Endometrial microvascular endothelial cells (primary cell): ENCODE results near the gene HSPA9. TPM values are rescaled to one million over a fixed set of nuclear protein-coding genes. Genes with fewer than 3 reads are reported as not detected.

Experiments used
- in situ Hi-C: cut with HindIII; loops from 2 replicates; pipeline ENCODE4 v1.10.0; 2017; ENCODE audit warnings: low sequenced_read_pairs, low pct_unique_long_range_greater_than_20kb; ENCODE audit errors: inconsistent ontology term
- total RNA-seq: library from RNA; depleted of rRNA; stranded (reverse); fragments of >200 nt; gene quantifications from one replicate; pipeline ENCODE4 v1.2.3, GENCODE V29; 2015; ENCODE audit errors: inconsistent ontology term

The HSPA9 gene
- total RNA-seq, 1 donor from 2014 or later: 452 TPM

GRCh38 chr5:138542180-138542955 is 32.8 kb downstream of the HSPA9 start:
- in situ Hi-C loops: no loop called here

DNA sequence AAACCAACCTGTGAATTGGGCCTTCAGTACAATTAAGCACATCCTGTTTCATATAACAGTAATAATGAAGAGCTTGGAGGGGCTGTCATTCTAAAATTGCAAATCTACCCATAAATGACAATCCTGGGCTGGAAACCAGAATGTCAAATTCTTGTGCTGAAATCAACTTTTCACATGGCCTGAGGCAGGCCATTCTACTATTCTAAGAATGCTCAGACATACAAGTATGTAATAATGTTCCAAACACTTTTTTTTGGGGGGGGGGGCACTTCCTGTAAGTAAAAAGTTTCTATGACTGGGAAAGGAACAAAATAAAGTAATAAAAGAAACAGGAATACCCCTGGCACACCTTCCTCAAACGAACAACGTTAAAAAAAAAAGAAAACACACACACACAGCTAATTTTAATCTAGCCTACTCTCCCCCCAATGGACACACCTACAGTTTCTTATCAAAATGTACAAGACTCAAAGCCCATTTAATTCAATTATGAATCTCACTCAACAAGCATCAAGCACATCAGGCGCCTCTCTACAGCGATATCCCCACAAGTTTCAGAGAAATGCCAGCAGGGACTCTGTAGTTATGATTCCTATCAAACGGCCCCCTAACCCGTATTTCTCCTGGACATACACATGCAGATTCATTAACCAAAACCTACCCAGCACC is 33.6 kb downstream of the HSPA9 start:
- in situ Hi-C loops: no loop called here

- in situ Hi-C loops: no loop called here
These were observed 35.4 kb downstream of the HSPA9 start for GRCh38 chr5:138539791-138540190.

- in situ Hi-C loops: no loop called here
These were observed 36.1 kb downstream of the HSPA9 start for GRCh38 chr5:138538943-138539627.

DNA sequence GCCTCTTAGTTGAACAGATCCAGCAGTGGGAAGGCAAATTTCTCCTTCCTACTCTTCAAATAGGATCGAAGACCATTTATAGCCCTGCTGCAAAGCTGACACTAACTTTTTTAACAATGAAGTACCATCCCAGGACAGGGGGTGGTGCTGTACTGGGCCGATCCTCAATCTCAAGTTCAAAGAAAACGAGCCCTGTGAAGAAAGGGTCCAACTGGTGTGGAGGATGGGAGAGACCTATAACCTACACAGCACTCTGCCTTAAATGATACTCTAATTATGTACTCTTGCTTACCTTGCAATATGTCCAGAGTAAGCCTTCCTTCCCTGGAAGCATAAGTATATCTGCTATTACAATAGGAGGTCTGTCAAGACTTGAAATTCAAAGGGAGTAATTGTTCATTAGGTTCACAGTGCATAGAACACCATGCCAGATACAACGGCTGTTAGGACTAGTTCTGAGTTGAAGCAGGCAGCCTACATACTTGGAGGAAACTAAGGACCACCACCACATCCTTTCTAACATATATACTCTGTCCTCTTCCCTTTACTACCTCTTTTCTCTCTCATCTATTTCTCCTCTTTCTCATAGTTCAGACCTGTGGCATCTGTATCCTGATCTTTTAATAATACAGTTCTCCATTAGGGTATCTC is 38.4 kb downstream of the HSPA9 start:
- in situ Hi-C loops: no loop called here

DNA sequence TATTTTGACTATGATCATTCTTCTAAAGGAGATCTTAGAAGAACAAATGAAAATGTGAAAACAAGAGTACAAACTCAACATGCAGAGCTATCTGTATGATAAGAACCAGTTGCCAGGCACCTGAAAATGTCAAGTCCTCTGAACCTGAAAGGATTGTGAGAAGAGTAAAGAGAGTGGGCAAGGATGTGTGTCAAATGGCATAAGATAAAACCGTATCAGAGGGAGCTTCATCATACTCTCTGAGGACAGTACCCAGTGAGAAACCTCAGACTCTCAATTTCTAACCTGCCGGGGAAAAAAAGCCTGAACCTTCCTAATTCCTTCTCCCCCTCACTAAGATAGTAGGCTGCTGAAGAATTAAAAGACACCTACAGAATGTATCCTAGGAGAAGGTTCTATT is 39.0 kb downstream of the HSPA9 start:
- in situ Hi-C loops: no loop called here

DNA sequence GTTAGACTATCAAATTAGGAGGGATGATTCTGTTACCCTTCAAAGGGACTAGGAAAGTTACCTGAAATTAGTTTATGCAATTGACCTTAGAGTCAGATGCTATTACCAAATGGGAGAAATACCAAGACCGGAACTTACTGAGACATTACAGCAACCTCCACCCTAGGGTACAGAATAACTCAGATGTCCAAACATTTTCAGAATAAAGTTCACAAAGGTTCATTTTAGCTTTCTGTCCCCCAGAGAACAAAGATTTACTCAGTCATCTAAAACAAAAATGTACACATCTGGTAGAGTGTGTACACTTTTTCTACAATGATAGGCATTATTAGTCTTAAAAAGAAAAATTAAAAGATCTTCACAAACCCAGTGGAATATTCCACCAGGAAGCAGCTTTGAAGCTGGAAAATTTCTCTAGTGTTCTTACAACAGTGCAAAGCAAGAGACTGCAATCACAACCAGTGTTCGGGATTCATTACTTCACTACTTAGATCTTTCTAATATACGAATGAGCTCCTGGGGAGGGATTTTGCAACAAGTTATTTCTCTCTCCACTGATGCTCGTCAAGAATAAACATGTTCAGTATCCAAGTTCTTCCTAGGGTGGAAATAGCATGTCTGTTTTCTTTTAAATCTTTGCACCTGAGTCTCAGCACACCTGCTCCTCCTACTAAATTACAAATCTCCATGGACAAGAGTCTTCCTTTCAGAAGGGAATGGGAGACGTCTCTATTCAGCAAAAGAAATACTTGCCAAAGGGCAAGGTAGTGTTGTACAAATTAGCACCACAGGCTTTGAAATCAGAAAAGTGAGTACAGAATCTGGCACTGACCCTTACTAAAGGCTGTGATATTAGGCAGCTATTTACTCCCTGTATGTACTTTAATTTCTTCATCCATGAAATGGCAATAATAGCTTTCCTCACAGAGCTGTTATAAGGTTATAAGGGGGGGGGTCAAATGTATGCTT is 40.9 kb downstream of the HSPA9 start:
- in situ Hi-C loops: no loop called here

GRCh38 chr5:138529812-138530211 is 45.4 kb downstream of the HSPA9 start:
- in situ Hi-C loops: no loop called here

DNA sequence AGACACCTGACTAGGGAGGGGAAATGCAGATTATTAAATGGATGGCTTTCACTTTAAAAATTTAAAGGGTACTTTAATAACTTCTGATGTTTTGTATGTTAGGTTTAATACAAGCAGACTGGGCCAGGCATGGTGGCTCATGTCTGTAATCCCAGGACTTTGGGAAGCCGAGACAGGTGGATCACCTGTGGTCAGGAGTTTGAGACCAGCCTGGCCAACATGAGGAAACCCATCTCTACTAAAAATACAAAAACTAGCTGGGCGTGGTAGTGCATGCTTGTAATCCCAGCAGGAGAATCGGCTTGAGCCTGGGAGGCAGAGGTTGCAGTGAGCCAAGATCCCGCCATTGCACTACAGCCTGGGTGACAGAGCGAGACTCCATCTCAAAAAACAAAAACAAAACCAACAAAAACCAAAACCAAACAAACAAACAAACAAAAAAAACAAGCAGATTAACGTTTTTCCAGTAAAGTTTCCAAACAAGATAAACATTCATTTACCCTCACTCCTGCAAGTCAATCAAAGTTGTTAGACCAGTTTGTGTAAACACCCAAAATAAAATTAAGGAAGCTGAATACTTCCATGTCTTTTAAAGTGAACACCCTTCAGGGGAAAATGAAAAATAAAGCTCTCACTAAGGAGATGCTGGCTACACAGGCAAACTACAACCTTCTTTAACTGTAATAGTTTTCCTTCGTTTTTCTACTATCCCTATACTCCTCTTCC is 46.3 kb downstream of the HSPA9 start:
- in situ Hi-C loops: no loop called here

DNA sequence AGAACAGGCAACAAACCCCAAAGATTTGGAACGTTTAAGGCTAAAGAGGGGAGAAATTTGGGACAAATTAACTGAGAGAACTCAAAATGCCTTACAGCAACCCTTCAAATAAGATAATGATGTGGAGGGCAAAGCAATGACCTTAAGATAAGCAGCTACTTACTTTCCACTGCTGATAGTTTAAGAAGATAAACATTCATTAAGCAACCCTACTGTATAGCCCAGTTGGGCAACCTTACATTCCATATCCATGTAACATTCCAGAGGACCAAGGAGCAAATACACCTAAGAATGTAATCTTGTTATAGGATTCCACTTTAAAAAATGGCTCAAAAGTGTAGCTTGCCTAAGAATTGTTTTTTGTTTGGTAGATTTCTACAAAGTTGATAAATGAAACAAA is 47.0 kb downstream of the HSPA9 start:
- in situ Hi-C loops: no loop called here

DNA sequence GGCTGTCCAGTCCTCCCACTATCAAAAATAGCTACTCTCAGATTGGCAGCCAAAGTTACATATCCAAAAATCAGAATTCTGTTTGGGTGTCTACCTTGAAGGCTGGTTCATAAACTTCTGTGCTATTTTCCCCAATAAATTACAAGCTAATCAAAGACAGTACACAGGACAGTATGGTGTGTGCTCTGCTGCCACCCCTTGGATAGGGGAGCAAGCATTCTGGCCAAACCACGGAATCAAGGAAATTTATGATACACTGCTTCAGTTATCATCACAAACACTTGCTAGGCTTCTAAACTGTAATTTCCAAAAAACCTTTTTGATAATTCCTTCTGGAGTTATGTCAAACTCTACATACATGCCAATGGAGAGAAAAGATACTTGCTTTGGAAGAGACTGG is 48.0 kb downstream of the HSPA9 start:
- in situ Hi-C loops: no loop called here

DNA sequence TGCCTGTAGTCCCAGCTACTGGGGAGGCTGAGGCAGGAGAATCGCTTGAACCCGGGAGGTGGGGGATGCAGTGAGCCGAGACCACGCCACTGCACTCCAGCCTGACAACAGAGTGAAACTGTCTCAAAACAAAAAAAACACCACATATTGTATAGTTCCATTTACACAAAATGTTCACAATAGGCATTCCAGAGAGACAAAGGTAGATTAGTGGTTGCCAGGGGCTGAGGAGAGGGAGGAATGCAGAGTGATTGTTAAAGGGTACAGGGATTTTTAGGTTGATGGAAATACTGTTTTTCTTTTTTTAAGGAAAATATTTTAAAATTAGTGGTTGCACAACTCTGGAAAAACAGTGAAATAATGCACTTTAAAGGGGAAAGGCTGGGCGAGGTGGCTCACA is 51.8 kb downstream of the HSPA9 start:
- in situ Hi-C loops: no loop called here

GRCh38 chr5:138520971-138521370 is 54.2 kb downstream of the HSPA9 start:
- in situ Hi-C loops: no loop called here

- in situ Hi-C loops: no loop called here
These were observed 57.8 kb downstream of the HSPA9 start for GRCh38 chr5:138517437-138517836.

- in situ Hi-C loops: no loop called here
These were observed 59.5 kb downstream of the HSPA9 start for GRCh38 chr5:138515556-138516245.

DNA sequence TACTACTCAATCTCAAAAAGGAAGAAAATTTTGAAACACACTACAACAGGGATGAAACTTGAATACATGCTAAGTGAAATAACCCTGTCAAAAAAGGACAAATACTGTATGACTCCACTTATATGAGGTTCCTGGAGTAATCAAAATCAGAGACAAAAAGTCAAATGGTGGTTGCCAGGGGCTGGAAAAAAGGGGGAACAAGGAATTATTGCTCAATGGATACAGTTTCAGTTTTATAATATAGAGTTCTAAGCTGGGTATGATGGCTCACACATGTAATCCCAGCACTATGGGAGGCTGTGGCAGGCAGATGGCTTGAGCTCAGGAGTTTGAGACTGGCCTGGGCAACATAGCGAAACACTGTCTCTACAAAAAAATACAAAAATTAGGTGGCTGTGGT is 61.2 kb downstream of the HSPA9 start:
- in situ Hi-C loops: no loop called here

GRCh38 chr5:138508958-138509357 is 66.2 kb downstream of the HSPA9 start:
- in situ Hi-C loops: no loop called here
